T-helper 9 cell (primary cell): ENCODE data around the gene METTL25B.

Experiments
- DNase-seq: peaks from one replicate; pipeline ENCODE4 v3.0.0-alpha.2; 2020

METTL25B gene

DNA sequence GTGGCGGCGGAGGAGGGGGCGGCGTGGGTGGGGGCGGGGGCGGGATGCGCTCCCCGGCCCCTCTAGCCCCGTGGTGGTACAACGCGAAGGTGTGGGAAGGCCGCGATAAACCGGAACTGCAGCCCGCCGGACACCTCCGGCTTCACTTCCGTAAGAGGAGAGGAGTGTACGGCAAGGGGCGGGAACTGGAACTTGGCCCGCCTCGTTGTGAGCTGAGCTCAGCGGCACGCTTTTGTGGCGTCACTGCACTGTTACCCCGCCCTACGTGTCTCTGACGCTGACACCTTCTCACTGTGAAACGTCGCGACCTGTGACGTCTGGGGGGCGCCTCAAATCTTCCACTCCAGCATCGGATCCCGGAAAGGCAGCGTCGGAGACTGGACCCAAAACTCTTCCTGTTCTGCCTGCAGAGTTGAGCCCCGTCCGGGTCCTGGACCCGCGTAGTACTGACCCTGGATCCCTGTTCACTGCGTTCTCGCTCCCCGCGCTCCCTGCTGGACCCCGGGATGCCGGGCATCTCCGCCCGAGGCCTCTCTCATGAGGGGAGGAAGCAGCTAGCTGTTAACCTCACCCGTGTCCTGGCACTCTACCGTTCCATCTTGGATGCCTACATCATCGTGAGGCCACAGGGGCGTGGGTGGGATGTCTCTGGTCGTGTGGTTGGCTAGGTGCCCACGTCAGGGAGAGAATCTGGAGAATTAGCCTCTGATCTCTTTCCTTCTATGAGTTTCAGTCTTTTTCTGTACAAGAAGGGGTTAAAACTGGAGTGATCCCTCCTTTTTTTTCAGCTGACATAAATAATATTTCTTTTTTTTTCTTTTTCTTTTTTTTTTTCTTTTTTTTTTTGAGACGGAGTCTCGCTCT lies 562 bp downstream of the METTL25B start, which contains the start of gene ISG20L2:
TSS of gene ISG20L2 (minus strand) at position 168 of the 864 bp plus-strand sequence. CDS start 1,114 bp downstream, outside the sequence.
- DNase-seq: peak; percentile 91

DNA sequence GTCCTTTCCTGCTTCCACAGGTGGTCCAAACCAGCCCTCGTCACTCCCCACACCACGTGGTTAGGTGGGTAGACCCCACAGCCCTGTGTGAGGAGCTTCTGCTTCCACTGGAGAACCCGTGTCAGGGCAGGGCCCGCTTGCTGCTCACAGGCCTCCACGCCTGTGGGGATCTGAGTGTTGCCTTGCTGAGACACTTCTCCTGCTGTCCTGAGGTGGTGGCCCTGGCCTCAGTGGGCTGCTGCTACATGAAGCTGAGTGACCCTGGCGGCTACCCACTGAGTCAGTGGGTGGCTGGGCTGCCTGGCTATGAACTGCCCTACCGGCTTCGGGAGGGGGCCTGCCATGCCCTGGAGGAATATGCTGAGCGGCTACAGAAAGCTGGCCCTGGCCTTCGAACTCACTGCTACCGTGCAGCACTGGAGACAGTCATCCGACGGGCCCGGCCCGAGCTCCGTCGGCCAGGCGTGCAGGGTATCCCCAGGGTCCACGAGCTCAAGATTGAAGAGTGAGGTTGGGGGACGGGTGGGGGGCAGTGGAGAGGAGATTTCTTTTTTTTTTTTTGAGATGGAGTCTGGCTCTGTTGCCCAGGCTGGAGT lies 5.8 kb downstream of the METTL25B start:
- DNase-seq: no peak

DNA sequence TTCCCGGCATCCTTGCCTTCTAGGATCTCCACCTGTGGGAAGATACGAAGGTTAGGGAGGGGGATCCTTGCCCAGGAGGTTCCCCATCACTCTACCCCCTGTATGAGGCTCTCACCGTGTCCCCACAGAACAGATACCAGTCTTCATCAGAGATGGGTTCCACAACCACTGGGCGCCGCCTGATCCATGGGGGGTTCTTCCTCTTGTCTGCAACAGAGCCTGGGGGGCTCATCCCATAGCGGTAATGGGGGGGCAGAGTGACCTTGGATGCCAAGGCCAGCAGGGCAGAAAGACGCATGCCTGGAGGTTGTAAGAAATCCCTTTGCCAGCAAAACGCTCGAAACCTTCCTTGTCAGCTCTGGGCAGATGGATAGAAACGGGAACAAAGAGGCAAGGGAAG lies 10.1 kb downstream of the METTL25B start:
- no peak for DNase-seq

DNA sequence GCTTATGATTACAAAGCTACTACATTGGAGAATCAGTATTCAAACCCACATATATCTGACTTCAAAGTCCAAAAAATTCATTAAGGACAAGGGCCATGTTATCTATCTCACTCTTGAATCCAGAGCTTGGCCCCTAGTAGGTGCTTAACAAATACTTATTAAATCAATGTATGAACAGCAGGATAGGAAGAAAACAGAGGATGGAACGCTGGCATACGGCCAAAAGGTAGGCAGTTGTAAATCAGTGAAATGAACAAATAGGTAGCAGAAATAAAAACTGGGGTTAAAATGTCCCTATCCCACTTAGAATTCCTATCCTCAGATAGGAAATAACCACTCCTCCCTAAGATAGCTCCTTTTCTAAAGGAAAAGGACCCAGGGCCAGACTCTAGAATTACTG lies 10.6 kb downstream of the METTL25B start:
- no peak for DNase-seq

DNA sequence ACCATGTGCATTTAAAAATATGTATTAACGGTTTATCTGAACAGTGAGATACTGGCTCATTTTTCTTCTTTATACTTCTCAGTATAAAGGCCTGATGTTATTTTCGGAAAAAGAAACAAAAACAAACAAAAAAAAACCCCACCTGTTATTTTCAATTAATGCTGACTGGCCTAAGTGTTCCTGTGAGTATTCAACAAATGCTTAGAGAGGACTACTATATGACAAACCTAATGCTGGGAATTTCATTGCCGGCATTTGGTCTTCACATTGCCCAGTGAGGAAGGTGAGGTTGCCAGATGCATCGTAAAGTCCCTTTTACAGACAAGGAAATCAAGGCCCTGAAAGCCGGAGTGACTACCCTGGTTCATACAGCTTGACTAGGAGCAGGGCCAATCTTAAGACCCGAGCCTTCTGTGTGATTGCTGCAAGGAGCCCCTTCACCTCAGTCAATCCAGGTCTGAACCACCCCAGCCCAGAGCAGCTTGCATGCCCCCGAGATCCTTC lies 12.0 kb downstream of the METTL25B start:
- DNase-seq: no peak

DNA sequence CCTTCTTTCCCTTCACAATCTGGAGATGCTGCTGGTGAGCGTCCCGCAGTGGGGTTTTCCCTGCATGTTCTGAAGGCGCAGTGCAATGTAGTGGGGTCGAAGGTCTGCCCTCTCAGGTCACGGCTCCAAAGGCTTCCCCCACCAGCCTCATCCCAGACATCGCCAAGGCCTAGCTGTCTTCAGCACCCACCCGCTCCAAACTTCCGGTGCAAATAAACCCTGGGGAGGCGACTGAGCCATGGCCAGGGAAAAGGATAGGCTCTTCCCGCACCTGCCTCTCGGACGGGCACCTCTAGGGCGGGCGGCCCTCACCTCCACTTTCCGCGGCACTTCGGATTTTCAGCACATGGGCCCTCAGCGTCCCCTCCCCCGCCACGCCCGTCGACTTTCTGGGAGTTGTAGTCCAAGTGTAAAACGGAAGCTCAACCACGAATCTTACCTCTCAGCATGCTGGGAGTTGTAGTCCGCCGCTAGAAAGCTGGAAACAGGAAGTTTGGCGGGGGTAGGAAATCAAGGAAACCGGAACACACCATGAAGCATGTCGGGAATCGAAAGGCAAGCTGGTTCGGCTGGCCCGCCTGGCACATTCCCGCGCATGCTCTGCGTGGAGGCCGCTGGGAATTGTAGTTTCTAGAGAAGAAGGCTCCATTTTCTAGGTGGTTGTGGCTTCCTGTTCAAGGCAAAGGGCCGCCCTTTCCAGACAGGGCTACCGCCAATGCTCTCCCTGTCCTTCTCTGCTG lies 12.6 kb downstream of the METTL25B start, which contains the start of gene MRPL24:
TSS of gene MRPL24 (minus strand) at position 348 of the 740 bp plus-strand sequence. CDS start 2,384 bp downstream, outside the sequence.
- peak; percentile 91 for DNase-seq

DNA sequence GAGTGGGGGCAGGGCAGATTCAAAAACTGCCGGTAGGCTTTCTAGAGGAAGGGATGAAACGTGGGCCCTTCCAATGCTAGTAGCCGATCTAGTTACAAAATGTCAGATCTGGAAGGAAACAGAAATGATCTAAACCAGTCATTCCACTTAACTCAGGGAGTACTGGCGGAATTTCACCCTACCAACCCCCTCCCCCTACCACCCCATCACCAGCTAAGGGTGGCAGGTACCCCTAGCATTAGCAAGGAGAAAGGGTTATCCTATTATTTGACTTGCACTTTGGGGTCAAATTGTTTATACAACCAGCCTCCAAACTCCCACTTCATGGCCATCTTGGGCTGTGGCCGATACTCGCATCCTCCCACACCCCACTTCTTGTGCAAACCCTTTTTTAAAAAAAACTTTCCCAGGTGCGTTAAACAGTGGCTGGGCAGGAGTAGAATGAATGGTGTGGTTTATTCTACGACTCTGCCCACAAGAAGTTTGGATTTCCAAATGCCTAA lies 13.3 kb downstream of the METTL25B start:
- no peak for DNase-seq

DNA sequence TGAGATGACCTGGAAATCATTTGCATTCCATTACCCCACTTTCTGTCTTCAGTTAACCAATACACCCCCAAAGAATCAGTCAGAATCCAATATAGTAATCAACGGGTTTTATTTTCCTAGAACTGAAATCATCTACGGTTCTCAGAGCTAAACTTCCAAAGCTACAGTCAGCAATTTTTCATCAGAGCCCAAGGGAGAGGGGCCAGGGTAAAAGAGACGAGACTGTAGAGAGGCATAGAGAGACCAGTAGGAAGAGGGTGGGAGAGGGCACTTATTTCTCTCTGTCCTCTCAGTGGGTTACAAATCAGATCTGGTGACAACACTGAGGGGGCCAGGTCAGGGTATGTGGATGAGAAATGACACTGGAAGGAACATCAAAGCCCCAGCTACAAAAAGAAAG lies 13.7 kb downstream of the METTL25B start:
- no peak for DNase-seq

DNA sequence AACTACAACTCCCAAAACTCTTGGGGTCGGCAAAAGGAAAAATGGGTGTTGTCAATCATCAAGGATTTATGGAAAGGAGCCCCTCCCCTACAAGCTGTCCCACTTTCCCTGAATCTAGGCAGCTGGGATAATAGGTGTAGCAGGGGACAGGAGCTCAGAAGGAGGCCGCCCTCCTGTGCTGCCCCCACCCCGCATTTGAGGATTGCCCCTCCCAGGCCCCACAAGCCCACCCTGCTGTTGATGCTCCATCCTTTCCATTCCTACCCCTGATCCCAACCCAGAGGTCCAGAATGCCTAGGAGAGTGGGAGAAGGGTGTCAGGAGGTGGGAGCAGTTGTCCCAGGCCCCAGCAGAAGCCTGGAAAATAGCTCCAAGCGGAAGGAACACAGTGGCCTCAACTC lies 14.5 kb downstream of the METTL25B start:
- no peak for DNase-seq

DNA sequence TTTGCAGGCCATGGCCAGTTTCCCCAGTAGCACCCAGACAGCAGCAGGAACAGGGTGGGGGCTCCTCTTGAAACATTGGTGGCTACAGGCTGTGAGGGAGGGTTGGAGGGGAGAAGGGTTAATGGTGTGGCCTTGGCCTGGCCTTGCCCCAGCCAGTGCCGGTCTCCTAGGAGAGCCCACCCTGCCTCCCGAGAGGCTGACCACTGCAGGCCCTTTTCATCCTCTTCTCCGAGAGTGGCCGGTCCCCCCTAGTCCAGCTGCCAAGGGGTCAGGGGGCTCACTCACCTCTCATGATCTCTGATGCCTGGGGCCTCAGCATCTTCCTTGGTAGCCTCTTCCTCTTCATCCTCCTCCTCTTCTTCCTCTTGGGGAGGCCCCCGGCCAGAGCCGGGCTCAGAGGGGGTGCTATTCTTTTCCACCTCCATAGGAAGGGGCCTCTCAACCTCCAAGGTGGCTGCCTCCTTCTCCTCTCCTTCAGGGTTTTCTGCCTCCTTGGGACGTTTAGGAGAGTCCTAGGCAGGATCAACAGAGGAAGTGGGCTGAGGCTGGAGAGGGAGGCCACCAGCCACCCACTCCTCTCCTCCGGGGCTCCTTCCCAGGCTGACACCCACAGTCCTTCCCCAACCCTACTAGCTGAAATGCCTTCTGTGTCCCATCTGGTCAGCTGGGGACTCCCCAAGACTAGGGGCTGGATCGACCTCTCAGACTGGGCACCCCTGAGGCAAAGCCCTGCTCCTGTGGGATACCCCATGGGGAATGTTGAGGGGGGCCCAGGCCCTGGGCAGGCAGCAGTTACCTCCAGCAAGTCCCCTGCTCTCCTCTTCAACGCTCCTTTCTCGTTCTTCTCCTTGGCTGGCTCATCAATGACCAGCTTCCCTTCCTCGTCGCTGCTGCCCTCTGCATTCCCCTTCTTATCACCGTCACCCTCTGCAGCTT lies 15.4 kb downstream of the METTL25B start:
- DNase-seq: no peak

DNA sequence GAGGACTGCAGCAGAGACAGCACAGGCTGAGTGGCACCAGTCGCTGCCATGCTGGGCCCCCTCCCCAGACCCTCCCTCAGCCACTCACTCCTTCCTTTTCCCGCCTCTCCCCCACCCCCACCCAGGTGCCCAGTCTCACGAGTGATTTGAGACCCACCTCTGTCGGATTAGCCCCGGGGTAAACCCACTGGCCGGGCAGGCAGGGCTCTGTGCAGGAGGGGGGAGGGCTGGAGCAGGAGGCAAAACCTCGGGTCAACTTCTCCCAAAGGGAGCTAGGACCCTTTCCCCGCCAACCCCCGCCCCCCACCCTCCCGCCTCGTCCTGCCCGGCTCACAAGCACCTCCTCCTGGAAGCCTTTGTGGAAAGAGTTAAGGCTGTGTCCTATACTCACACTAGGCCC lies 16.1 kb downstream of the METTL25B start:
- DNase-seq: no peak

DNA sequence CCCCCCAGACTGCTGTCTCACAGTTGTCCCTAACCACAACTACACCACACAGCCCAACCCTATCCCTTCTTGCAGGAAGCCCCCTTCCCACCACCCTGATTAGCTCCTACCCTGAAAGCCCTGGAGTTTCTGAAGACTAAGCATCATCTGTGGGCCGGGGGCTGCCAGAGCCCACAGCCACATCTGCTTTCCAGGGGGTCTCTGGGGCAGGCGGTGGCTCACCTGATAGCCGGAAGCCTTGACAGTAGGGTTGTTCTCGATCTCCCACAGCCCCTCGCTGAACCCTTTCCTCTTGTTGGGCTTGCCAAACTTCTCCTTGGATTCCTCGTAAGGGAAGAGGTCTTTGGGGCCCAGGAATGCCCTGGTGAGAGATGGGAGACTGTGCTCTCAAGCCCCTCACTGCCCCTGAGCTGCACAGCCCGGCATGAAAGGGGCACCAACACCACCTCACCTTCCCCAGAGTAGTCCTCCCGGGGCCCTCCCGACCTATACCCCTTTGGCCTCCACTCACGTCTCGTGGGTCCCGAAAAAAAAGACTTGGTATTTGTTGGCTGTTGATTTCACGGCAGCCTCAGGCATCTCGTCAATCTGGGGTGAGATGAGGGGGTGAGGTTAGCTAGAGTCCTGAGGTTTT lies 16.6 kb downstream of the METTL25B start:
- no peak for DNase-seq

DNA sequence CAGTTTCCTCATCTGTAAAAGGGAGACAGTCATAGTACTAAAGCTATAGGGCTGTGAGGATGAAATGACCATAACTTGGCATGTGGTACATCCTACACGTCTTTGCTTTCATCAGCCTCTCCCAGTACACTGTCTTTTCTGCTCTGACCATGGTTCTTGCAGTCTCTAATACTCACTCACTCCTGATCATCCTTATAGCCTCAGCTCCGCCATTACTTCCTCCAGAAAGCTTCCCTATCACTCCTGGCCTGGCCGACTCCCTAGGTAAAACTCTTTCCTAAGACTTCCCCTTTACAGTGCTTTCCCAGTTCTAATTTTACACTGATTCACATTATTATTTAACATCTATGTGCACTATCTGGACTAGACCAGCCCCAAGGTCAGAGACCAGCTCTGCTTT lies 17.6 kb downstream of the METTL25B start:
- DNase-seq: no peak

DNA sequence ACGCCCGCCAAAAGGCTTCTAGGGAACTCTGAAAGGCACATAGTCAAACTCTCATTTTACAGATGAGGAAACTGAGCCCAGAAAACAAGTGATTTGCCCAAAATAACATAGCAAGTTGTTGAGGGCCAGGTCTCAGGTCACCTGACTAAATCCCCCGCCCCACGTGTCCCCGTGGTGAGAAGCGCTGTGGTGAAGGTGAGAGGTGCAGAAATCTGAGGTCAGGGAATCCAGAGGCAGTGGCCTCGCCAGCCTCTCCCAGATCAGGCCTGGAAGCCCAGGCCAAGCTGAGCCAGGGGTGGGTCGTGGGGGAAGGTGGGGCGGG lies 18.1 kb downstream of the METTL25B start:
- no peak for DNase-seq

DNA sequence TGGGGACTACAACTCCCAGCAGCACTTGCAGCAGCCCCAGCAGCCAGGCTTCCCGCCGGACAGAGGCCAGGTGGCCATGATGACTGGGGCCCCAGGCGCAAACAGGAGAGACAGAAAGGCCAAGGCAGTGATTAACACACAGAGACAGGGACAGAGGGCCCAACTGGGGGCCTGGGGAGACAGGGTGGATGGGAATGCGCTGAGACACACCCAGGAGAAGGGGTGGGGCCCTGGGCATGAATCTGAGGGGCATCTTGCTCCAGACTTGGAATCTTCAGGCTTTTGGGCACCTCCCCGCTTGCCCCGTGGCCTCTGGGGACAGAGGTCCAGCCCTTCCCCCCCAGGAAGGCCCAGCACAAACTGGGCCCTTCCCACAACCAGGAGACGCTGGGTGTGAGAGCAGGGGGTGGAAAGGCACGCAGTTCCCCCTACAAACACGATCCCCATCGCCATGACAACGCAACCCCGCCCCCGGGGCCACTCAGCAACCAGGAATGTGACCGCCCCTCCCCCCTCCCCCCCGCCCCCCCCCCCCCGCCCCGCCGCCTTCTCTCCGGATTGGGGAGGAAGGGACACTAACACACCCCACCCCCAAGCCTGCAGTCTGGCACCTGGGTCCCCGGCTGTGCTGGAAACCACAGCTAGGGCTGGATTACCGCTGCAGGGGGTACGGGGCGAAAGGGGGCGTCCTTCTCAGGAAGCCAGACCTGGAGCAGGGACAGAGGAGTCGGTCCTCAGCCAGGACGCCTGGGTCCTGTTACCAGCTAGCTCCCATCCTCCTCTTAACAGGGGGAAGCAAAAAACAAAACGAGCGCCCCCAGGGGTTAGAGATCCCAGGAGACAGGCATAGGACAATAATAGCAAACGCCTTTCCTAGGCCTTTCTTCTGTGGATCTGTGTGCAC lies 18.7 kb downstream of the METTL25B start:
- DNase-seq: peak; percentile 57

DNA sequence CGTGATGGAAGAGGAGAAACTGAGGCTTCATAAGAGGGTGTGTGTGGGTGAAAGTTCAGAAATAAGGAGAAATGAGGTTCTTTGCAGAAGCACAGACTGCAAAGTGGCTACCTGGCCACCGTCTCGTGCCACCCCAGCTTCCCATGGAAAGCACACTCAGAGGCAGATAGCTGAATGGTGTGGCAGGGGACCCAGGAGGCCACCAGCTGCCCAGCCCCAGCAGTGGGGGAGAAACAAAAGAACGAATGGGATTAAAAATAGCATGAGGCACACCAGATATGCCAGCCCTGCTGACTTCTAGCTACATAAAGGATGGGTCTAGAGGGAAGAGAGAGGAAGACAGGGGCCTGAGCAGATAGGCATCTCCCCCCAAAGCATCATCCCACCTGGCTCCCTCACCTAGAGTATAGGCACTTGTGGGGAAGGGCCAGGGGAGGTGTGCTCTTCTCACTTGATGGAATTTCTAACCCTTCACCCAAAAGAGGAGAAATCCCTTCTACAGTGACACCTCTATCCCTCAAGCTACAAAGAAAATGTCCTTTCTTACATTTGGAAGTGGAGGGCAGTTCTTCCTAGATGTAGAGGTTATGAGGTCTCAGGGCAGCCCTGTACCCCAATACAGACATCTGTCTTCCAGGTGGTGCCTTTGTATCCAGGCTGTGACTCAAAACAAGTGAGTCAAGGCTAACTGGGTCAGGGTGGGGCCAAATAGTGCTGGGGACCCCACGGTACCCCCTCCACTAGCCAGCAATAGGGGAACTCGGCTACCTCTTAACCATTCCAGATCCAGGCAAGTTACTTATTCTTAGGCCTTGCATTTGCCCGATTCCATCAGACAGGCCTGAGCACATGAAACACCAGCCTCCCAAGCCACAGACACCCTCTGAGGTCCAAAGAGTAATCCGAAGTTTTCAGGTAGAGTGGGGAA lies 19.7 kb downstream of the METTL25B start:
- DNase-seq: no peak

DNA sequence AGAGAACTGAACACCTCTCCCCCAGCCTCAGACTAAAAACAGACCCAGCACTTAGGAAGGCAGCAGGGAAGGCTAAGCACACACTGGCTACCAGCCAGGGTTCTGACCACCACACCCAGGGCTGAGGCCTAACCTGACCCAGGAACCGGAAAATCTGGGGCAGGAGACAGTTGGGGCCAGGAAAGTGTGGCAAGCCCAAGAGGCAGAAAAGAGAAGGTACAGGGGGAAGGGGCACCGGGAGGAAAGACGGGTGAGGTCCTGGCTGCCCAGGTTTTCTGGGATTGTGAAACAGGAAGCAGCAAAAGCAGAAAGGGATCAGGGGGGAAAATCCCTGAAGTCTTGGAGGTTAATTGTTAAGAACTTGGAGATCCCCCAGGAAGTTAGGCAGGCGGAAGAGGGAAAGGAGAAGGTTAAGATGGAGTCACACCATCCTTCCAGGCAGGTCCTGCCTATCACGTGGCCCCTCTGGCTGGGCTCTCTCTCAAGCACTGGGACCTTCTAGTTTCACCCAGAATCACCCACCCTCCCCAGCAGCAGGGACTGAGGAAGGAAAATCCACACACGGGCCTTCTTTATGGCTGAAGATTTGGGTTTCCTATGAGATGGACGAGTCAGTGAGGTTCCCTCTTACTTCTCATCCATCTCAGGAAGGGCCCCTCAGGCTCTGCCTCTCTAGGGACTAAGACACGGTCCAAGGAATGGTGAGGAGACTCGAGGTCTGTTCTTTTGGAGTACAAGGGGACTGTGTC lies 20.6 kb downstream of the METTL25B start:
- no peak for DNase-seq

DNA sequence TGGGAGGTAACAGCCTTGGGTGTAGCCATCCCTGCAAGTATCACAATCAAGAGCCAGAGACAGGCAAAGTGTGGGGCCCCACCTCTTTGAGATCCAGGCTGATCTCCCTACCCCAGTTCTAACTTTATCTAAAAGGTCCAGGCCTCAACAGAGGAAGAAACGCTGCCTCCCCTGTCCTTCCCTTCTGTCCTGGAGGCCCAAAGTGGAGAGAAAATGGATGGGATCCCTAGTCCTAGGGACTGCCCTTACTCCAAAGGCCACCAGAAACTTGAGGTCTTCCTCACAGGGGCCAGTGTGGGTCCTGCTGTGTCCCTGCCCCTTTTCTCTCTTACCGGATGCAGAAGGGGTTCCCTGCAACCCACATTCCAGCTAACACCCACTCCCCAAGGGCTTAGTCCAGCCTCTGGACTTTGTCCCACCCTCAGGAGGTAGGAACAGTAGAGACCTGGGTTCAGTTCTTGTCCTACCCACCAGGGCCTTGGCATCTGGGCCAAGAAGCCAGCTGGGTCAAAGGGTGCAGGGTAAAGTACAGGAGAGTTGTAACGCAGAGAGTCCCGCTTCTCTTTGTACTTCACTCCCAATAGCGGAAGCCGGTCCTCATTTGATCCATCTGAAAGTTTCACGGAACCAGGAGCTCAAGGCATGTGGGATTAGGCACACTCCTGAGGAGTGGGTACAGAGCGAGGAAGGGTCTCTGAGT lies 21.3 kb downstream of the METTL25B start:
- no peak for DNase-seq
